ENCODE data around the gene TPST1.
"Not testable (repeated sequence)": the region's sequence is repeated elsewhere in the genome, so short reads cannot be mapped to it uniquely, and the experiment has no call there.

GRCh38 chr7:66374141-66374840, 169.2 kb downstream of the TPST1 start:
- TF ChIP-seq EZH2 (IDR thresholded peaks at IDR 0.05); POLR2AphosphoS5 (IDR thresholded peaks at IDR 0.05; ENCODE audit: borderline replicate concordance, low read depth, low read length); FOXP2 (optimal IDR thresholded peaks at IDR 0.05; ENCODE audit: control extremely low read depth, extremely low read length, insufficient read depth): not testable (repeated sequence)

Measured in SK-N-MC (cell line).